Nephron (organoid): ENCODE measurements around the gene SCGB3A1.

ENCODE experiments used
- H3K27ac Mint-ChIP-seq, 3 experiments: 2 replicates each; pipeline ENCODE4 v1.8.0; 2020; ENCODE audit warnings: mixed read lengths in 3 of 3, mild to moderate bottlenecking in 2 of 3, moderate library complexity in 1 of 3
- H3K27me3 Mint-ChIP-seq: 2 replicates; pipeline ENCODE4 v1.8.0; 2021; ENCODE audit warnings: low read depth, mild to moderate bottlenecking, moderate library complexity, mixed read lengths
- H3K36me3 Mint-ChIP-seq: 2 replicates; pipeline ENCODE4 v1.8.0; 2020; ENCODE audit warnings: low read depth, mixed read lengths
- H3K4me1 Mint-ChIP-seq: 2 replicates; pipeline ENCODE4 v1.8.0; 2020; ENCODE audit warnings: mixed read lengths
- H3K4me3 Mint-ChIP-seq, 3 experiments: 2 replicates each; pipeline ENCODE4 v1.8.0; 2020; ENCODE audit warnings: mild to moderate bottlenecking in 3 of 3, mixed read lengths in 3 of 3, moderate library complexity in 2 of 3
- H3K9me3 Mint-ChIP-seq: 2 replicates; pipeline ENCODE4 v1.8.0; 2020; ENCODE audit warnings: mixed read lengths
- TF ChIP-seq, protein P1 (sequence below), 3 experiments: fragments of 200-600 bp; sonication (generic); IDR thresholded peaks; one replicate each; pipeline ENCODE4 v1.5.0; 2021; ENCODE audit warnings: antibody characterized with exemption in 3 of 3; ENCODE audit not compliant: unreplicated experiment in 3 of 3

The SCGB3A1 gene

GRCh38 chr5:180611140-180611850 lies 20.0 kb upstream of the SCGB3A1 start:
- no peak overlapping the region for H3K4me3 Mint-ChIP-seq
- H3K36me3 Mint-ChIP-seq, result no peaks in the 10 kb centered on the region
- H3K9me3 Mint-ChIP-seq, result no peaks in the 10 kb centered on the region
- peaks cover 7% of the 10 kb centered on the region for H3K4me1 Mint-ChIP-seq
- TF ChIP-seq, protein P1, sequence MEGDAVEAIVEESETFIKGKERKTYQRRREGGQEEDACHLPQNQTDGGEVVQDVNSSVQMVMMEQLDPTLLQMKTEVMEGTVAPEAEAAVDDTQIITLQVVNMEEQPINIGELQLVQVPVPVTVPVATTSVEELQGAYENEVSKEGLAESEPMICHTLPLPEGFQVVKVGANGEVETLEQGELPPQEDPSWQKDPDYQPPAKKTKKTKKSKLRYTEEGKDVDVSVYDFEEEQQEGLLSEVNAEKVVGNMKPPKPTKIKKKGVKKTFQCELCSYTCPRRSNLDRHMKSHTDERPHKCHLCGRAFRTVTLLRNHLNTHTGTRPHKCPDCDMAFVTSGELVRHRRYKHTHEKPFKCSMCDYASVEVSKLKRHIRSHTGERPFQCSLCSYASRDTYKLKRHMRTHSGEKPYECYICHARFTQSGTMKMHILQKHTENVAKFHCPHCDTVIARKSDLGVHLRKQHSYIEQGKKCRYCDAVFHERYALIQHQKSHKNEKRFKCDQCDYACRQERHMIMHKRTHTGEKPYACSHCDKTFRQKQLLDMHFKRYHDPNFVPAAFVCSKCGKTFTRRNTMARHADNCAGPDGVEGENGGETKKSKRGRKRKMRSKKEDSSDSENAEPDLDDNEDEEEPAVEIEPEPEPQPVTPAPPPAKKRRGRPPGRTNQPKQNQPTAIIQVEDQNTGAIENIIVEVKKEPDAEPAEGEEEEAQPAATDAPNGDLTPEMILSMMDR (IDR thresholded peaks at IDR 0.05; ENCODE audit: unreplicated experiment in 3 of 3), result no peak
- no peak overlapping the region for H3K27ac Mint-ChIP-seq
- H3K27me3 Mint-ChIP-seq, result no peaks in the 10 kb centered on the region

GRCh38 chr5:180609817-180610550 lies 18.7 kb upstream of the SCGB3A1 start:
- no peak overlapping the region for H3K4me3 Mint-ChIP-seq
- H3K27ac Mint-ChIP-seq, result no peak overlapping the region
- H3K4me1 Mint-ChIP-seq, result peaks cover 7% of the 10 kb centered on the region
- H3K36me3 Mint-ChIP-seq, result no peaks in the 10 kb centered on the region
- no peaks in the 10 kb centered on the region for H3K9me3 Mint-ChIP-seq
- TF ChIP-seq, protein P1 (IDR thresholded peaks at IDR 0.05; ENCODE audit: unreplicated experiment in 3 of 3), result no peak
- no peaks in the 10 kb centered on the region for H3K27me3 Mint-ChIP-seq

- H3K4me3 Mint-ChIP-seq, result no peak overlapping the region
- peaks cover 7% of the 10 kb centered on the region for H3K4me1 Mint-ChIP-seq
- TF ChIP-seq, protein P1 (IDR thresholded peaks at IDR 0.05; ENCODE audit: unreplicated experiment in 3 of 3), result no peak
- no peaks in the 10 kb centered on the region for H3K9me3 Mint-ChIP-seq
- H3K36me3 Mint-ChIP-seq, result no peaks in the 10 kb centered on the region
- H3K27ac Mint-ChIP-seq, result no peak overlapping the region
- H3K27me3 Mint-ChIP-seq, result peaks cover 2% of the 10 kb centered on the region
Observed at GRCh38 chr5:180609386-180609785, 18.1 kb upstream of the SCGB3A1 start.

DNA sequence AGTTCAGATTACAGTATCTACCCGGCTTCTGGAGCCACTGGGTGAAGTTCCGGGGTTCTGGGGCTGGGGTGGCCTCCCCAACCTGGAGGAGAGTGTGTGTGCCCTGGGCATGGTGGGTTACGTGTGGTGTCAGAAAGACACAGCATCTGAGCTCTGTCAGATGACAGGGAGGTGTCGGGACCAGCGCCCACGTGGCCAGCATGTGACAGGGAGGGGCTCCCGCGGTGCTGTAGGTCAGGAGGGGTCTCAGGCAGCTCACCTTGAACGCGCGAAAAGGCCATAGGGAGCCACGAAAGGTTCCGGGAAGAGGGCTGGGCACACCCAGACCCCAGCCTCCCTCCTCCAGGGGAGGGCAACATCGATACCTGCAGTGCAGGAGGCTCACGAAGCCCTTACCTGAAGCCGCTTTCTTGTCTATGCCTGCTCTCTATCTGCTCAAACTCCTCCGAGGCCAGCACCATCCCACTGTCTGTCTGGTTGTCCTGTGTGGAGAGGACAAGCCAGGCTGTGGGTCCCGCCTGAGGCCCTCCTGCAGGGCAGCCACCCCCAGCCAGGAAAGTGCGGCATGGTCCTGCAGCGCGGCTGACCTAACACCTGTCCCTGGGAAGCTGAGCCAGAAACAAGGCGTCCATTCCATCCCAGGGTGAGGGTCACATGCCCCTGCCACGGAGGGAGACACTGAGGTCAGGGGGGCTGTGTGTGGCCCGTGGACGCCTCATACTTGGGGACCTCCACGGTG lies 17.4 kb upstream of the SCGB3A1 start:
- Mint-ChIP-seq H3K27ac (no peak overlapping the region), H3K4me1 (peaks cover 7% of the 10 kb centered on the region), H3K27me3 (peaks cover 3% of the 10 kb centered on the region), H3K9me3 (no peaks in the 10 kb centered on the region), H3K4me3 (no peak overlapping the region), H3K36me3 (no peaks in the 10 kb centered on the region)
- TF ChIP-seq, protein P1 (IDR thresholded peaks at IDR 0.05; ENCODE audit: unreplicated experiment in 3 of 3), result no peak

DNA sequence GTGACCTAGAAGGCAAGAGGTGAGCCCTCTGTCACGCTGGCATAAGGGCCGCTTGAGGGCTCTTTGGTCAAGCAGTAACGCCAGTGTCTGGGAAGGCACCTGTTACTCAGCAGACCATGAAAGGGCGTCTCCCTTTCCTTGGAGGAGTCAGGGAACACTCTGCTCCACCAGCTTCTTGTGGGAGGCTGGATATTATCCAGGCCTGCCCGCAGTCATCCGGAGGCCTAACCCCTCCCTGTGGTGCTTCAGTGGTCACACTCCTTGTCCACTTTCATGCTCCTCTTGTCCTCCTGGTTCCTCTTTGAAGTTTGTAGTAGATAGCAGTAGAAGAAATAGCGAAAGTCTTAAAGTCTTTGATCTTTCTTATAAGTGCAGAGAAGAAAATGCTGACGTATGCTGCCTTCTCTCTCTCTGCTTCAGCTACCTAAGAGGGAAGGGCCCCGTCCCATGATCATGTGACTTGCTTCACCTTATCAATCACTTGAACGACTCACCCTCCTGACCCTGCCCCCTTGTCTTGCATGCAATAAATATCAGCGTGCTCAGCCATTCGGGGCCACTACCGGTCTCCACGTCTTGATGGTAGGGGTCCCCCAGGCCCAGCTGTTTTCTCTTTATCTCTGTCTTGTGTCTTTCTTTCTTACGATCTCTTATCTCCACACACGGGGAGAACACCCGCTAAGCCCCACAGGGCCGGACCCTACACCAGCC lies 16.7 kb upstream of the SCGB3A1 start:
- peak overlapping the region in 1 of 3 experiments; percentile 0 for H3K4me3 Mint-ChIP-seq
- H3K36me3 Mint-ChIP-seq, result no peaks in the 10 kb centered on the region
- no peaks in the 10 kb centered on the region for H3K9me3 Mint-ChIP-seq
- peak overlapping the region in 2 of 3 experiments; percentile 23 to 43 for H3K27ac Mint-ChIP-seq
- no peaks in the 10 kb centered on the region for H3K4me1 Mint-ChIP-seq
- H3K27me3 Mint-ChIP-seq, result peaks cover 3% of the 10 kb centered on the region
- TF ChIP-seq, protein P1 (IDR thresholded peaks at IDR 0.05; ENCODE audit: unreplicated experiment in 3 of 3), result no peak
